Measurements from ENCODE around the gene FOXA3. TPM values are rescaled to one million over a fixed set of nuclear protein-coding genes. Genes with fewer than 3 reads are reported as not detected.
A peak's percentile ranks its signal among the peaks of the same experiment; 100 is the strongest.
"Not testable (repeated sequence)": the region's sequence is repeated elsewhere in the genome, so short reads cannot be mapped to it uniquely, and the experiment has no call there.

The FOXA3 gene
- polyA plus RNA-seq, 4 donors: 0.14 to 0.79 (median 0.43) TPM

- no peak for DNase-seq (ENCODE audit: low read depth in 4 of 4, low spot score in 3 of 4)
These were observed 36.5 kb upstream of the FOXA3 start for GRCh38 chr19:45827459-45828093.

- no peak for DNase-seq (ENCODE audit: low read depth in 4 of 4, low spot score in 3 of 4)
These were observed 35.6 kb upstream of the FOXA3 start for GRCh38 chr19:45828523-45828922.

- no peak for DNase-seq (ENCODE audit: low read depth in 4 of 4, low spot score in 3 of 4)
These were observed 35.2 kb upstream of the FOXA3 start for GRCh38 chr19:45828945-45829344.

DNA sequence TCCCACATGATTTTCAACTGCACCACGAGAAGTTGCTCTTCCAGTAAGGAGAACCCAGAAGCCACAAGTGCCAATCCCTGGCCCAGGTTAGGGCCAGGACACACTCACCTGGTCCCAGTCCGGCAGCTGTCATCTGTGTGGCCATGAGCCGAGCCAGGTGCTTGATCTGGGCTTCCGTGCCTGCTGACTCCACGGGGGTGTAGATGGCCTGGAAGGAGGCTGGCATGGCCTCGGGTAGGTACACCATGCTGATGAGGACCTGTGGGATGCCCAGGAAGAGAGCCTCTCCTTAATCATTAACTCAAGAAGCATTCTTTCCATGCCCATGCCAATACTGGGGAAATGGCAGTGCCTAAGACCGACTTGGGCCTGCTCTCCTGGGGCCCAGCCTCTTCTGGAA lies 29.2 kb upstream of the FOXA3 start:
- no peak for DNase-seq (ENCODE audit: low read depth in 4 of 4, low spot score in 3 of 4)

DNA sequence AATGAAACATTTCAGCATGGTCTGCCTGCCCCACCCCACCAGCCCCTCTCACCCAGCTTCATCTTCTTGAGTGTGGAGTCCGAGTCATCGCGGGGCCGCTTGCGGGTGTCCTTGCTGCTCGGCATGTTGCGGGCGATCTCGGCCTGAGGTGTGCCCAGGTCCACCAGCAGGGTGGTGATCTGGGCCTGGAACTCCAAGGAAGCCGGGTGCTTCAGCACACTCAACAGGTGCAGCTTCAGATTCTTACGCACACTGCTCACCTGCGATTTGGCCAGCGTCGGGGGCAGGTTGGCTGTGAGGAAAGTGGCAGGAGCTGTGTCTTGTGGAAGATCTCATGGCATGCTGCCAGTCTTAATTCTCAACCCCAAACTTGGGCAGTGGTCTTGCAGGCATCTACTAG lies 21.9 kb upstream of the FOXA3 start:
- DNase-seq (ENCODE audit: low read depth in 4 of 4, low spot score in 3 of 4): no peak

DNA sequence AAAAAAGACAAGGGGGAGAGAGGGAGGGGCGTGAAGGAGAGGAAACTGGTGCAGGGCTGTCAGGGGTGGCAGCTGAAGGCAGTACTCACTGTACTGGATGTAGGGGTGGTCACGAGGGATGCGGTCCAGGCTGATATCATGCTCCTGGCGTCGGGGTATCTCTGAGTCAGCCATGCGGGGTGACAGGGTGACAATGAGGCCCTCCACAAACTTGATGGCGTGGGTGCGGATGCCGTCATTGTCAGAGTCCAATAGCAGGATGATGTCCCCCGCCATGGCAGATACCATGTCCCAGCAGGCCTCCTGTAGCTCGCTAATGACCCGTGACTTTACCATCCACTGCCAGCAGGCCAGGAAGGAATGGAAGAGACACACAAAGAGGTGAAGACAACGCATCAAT lies 16.5 kb upstream of the FOXA3 start:
- no peak for DNase-seq (ENCODE audit: low read depth in 4 of 4, low spot score in 3 of 4)

GRCh38 chr19:45848922-45849321 lies 15.2 kb upstream of the FOXA3 start:
- DNase-seq (ENCODE audit: low read depth in 4 of 4, low spot score in 3 of 4): no peak

DNA sequence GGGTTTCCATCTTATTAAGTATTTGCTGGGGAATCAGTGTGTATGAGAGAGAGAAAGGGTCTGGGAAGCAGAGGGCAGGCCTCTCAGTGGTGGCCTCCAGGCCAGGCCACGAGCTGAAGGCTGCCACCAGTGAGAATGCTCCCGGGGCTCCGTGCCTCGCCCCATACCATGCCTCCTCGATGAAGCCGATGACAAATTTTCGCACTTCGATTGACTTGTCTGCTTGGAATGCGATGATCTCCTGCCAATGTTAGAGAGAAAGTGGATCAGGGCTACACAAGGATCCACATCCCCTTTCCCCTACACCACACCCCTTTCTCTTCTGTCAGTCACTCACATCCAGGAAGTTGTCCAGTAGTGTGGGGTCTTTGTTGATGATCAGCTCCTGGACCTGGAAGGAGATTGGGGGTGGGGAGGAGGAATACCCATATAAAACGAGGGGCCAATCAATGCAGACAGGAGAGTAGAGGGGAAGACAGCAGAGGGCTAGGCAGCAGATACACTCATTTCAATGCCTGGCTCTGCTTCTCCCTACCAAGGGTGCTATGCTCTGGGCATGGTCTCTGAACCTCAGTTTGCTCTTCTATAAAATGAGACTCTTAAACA lies 11.9 kb upstream of the FOXA3 start:
- no peak for DNase-seq (ENCODE audit: low read depth in 4 of 4, low spot score in 3 of 4)

DNA sequence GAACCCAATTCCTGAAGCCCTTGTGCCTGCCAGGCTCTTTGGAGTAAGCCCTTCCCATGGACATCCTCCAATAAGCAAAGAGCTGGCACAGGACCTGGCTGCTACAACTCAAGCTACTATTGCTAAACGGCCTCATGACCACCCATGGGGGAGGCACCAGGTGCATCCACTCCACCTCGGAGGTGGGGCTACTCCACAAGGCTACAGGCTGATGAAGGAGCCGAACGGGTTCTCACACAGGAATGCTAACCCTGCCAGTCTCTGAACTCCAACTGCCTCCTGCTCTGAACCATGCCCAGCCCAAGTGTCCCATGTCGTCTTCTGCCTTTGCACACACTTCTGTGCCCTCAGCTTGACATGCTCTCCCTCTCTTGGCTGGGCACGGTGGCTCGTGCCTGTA lies 11.1 kb upstream of the FOXA3 start:
- no peak for DNase-seq (ENCODE audit: low read depth in 4 of 4, low spot score in 3 of 4)

- no peak for DNase-seq (ENCODE audit: low read depth in 4 of 4, low spot score in 3 of 4)
These were observed 9.9 kb upstream of the FOXA3 start for GRCh38 chr19:45854167-45854778.

- DNase-seq (ENCODE audit: low read depth in 4 of 4, low spot score in 3 of 4): no peak
These were observed 3.5 kb upstream of the FOXA3 start for GRCh38 chr19:45860359-45861259.

DNA sequence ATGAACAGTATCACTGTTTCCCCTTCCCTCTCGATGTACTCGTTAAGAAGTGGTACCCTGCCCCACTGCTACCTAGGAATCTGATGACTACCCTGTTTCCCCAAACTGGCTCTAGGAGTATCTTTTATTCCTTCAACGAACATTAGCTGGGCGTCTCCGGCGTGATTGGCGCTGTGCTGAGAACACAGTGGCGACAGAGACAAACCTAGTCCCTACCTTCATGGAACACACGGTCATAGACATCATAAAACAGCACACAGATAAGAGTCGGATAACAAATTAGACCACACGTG lies 1.9 kb upstream of the FOXA3 start:
- no peak for DNase-seq (ENCODE audit: low read depth in 4 of 4, low spot score in 3 of 4)

DNA sequence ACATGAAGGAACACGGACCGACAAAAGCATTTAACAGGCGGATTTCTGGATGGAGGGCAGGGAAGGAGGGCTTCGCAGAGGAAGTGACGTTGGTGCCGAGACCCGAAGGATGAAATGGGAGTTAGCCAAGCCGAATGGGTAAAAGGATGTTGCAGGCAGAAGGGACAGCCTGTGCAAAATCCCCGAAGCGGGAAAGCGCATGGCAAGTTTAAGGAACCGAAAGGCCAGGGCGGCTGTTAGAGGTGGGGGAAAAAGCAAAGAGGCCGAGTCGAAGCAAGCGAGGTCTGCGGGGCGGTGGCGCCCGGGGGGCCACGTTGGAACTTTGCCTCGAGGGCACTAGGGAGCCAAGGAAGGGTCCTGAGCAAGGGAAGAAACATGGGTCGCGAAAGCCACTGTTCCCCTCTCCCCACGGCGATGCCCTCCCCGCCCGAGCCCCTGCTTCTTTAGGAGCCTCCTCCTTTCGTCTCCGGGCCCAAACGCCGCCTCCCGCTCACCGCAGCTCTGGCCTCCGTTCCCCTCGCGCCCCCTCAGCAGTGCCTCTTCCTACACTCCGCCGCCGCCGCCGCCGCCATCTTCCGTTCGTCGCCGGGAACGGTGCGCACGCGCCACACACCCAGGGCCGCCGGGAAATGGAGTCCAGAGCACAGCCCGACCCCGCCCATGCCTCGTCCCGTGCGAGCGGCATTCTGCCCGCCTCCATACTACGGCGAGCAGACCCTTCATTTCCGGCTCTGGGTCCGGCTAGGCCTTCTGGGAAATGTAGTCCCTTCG lies 1.4 kb upstream of the FOXA3 start, which contains the start of gene SYMPK:
TSS of gene SYMPK (minus strand) at position 584 of the 771 bp plus-strand sequence. CDS start 8,652 bp downstream, outside the sequence.
- peak; percentile 95 to 98 (median 96) for DNase-seq (ENCODE audit: low read depth in 4 of 4, low spot score in 3 of 4)

GRCh38 chr19:45863335-45863839 lies 739 bp upstream of the FOXA3 start:
- DNase-seq (ENCODE audit: low read depth in 4 of 4, low spot score in 3 of 4): no peak

- DNase-seq (ENCODE audit: low read depth in 4 of 4, low spot score in 3 of 4): no peak
These were observed 530 bp downstream of the FOXA3 start for GRCh38 chr19:45864629-45865082.

GRCh38 chr19:45865269-45865948 lies 1.3 kb downstream of the FOXA3 start:
- DNase-seq (ENCODE audit: low read depth in 4 of 4, low spot score in 3 of 4): no peak

- DNase-seq (ENCODE audit: low read depth in 4 of 4, low spot score in 3 of 4): no peak
These were observed 2.5 kb downstream of the FOXA3 start for GRCh38 chr19:45866400-45867176.

GRCh38 chr19:45867241-45867640 lies 3.1 kb downstream of the FOXA3 start:
- DNase-seq (ENCODE audit: low read depth in 4 of 4, low spot score in 3 of 4): not testable (repeated sequence)

- no peak for DNase-seq (ENCODE audit: low read depth in 4 of 4, low spot score in 3 of 4)
These were observed 6.7 kb downstream of the FOXA3 start for GRCh38 chr19:45870798-45871197.

Data from right renal pelvis (tissue), 4 donors.